CD4-positive, CD25-positive, alpha-beta regulatory T cell (primary cell): Measurements from ENCODE around the gene CRACR2B. TPM values are rescaled to one million over a fixed set of nuclear protein-coding genes. Genes with fewer than 3 reads are reported as not detected.

Source experiments
- ATAC-seq, 2 donors: fragments of 150-1000 bp; cut with Tn5 transposase; one replicate each; pipeline ENCODE4 v1.10.0; 2021; ENCODE audit warnings: low read depth in 2 of 2, moderate number of reproducible peaks in 2 of 2, moderate library complexity in 1 of 2
- DNase-seq, 3 donors: peaks; one replicate each; pipeline versions ENCODE4 v3.0.0 to v3.0.0-alpha.2; 2012 to 2022; ENCODE audit warnings: mixed read lengths in 1 of 3
- H3K27ac ChIP-seq: one replicate; pipeline ENCODE4 v1.7.0; 2013; ENCODE audit warnings: mild to moderate bottlenecking, low read length; ENCODE audit not compliant: insufficient read depth, poor library complexity, severe bottlenecking
- H3K27me3 ChIP-seq: one replicate; pipeline ENCODE4 v1.7.0; 2013; ENCODE audit warnings: low read length; ENCODE audit not compliant: control insufficient read depth, insufficient read depth
- H3K36me3 ChIP-seq: one replicate; pipeline ENCODE4 v1.7.0; 2013; ENCODE audit warnings: mild to moderate bottlenecking, low read length, moderate library complexity; ENCODE audit not compliant: control insufficient read depth, insufficient read depth
- H3K4me1 ChIP-seq: 2 replicates; pipeline ENCODE4 v1.7.0; 2013; ENCODE audit warnings: mild to moderate bottlenecking, low read length; ENCODE audit not compliant: insufficient read depth, control insufficient read depth, poor library complexity, severe bottlenecking
- H3K4me3 ChIP-seq: one replicate; pipeline ENCODE4 v1.7.0; 2013; ENCODE audit warnings: low read depth, mild to moderate bottlenecking, low read length, moderate library complexity
- H3K9me3 ChIP-seq, 2 experiments: 1 replicate in 1 of 2; 2 replicates in 1 of 2; pipeline ENCODE4 v1.7.0; 2013; ENCODE audit warnings: low read length in 2 of 2, mild to moderate bottlenecking in 1 of 2, moderate library complexity in 1 of 2; ENCODE audit not compliant: control insufficient read depth in 2 of 2
- H3K27ac Mint-ChIP-seq, 3 donors: one replicate each; pipeline ENCODE4 v1.8.0; 2020 to 2022; ENCODE audit warnings: mild to moderate bottlenecking in 3 of 3, mixed read lengths in 3 of 3, moderate library complexity in 2 of 3
- H3K27me3 Mint-ChIP-seq: one replicate; pipeline ENCODE4 v1.8.0; 2022; ENCODE audit warnings: mild to moderate bottlenecking, mixed read lengths
- H3K36me3 Mint-ChIP-seq: one replicate; pipeline ENCODE4 v1.8.0; 2020; ENCODE audit warnings: mixed read lengths
- H3K4me1 Mint-ChIP-seq, 4 donors: one replicate each; pipeline ENCODE4 v1.8.0; 2020 to 2022; ENCODE audit warnings: mixed read lengths in 4 of 4, mild to moderate bottlenecking in 1 of 4
- H3K4me3 Mint-ChIP-seq, 4 donors: one replicate each; pipeline ENCODE4 v1.8.0; 2020 to 2022; ENCODE audit warnings: mild to moderate bottlenecking in 4 of 4, mixed read lengths in 4 of 4, moderate library complexity in 3 of 4
- H3K9me3 Mint-ChIP-seq, 7 donors: one replicate each; pipeline ENCODE4 v1.8.0; 2020 to 2022; ENCODE audit warnings: mixed read lengths in 7 of 7, mild to moderate bottlenecking in 3 of 7, moderate library complexity in 2 of 7
- polyA plus RNA-seq, 4 donors: library from polyadenylated mRNA; unstranded; fragments of 300-500 nt; fragmentation: Illumina TruSeq; gene quantifications; one replicate each; pipeline ENCODE4 v1.2.3, GENCODE V29; 2021
- total RNA-seq: library from RNA; stranded (reverse); gene quantifications from one replicate; pipeline ENCODE4 v1.2.3, GENCODE V29; 2022

CRACR2B gene
- total and polyA plus RNA-seq, 5 donors from 2014 or later = 0.11 to 1.2 (median 0.21) TPM; not detected in 1

DNA sequence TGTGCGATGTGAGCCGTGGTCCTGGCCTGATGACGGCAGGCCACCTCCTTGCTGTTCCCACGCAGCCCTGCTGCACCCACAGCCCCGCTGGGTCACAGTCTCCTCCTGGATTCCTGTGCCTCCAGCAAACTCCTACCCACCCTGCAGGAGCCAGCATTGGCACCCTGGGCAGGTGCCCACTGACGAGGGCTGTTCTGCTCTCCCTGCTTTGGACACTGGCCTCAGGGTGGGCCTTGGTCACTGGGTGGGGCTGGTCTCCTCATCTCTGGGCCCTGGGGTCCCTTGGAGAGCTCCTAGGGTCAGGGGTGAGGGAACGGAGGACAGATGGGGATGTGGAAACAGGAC, 27.6 kb downstream of the CRACR2B start:
- Histone ChIP-seq H3K27ac (no peak overlapping the region), H3K36me3 (no peaks in the 10 kb centered on the region), H3K4me1 (peaks cover under 1% of the 10 kb centered on the region), H3K4me3 (no peak overlapping the region), H3K27me3 (no peaks in the 10 kb centered on the region), H3K9me3 (no peaks in the 10 kb centered on the region)
- Mint-ChIP-seq H3K27me3 (peaks cover 14% of the 10 kb centered on the region), H3K36me3 (no peaks in the 10 kb centered on the region), H3K4me3 (no peak overlapping the region), H3K27ac (no peak overlapping the region), H3K9me3 (no peaks in the 10 kb centered on the region), H3K4me1 (peaks cover 0 to 2% (median 0%) of the 10 kb centered on the region in 4 donors)
- DNase-seq (no peak), ATAC-seq (no peak)

DNA sequence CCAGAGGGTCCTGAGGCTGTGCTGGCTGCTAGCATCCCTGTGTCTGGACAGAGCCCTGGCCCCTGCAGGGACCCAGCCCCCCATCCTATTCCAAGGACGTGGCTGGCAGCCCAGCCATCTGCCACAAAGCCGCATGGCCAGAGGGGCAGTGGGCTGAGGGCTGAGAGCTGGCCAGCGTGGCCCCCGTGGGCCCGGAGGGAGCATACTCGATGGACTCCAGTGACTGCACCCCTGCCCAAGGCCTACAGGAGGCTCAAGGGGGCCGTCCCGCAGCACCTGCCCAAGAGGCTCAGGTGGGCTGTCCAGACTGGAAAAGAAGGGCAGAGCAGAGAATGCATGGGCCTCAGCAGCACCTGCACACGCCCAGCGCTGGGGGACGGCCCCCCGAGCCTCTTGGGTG, 28.1 kb downstream of the CRACR2B start:
- no peak for ATAC-seq
- DNase-seq = no peak
- H3K27ac Mint-ChIP-seq = no peak overlapping the region
- H3K4me3 Mint-ChIP-seq = no peak overlapping the region
- no peaks in the 10 kb centered on the region for H3K36me3 Mint-ChIP-seq
- H3K4me1 Mint-ChIP-seq = peaks cover 0 to 2% (median 0%) of the 10 kb centered on the region in 4 donors
- H3K27me3 Mint-ChIP-seq = peaks cover 14% of the 10 kb centered on the region
- no peak overlapping the region for H3K4me3 ChIP-seq
- no peak overlapping the region for H3K27ac ChIP-seq
- H3K9me3 ChIP-seq = no peaks in the 10 kb centered on the region
- H3K27me3 ChIP-seq = no peaks in the 10 kb centered on the region
- no peaks in the 10 kb centered on the region for H3K9me3 Mint-ChIP-seq
- H3K36me3 ChIP-seq = no peaks in the 10 kb centered on the region
- no peaks in the 10 kb centered on the region for H3K4me1 ChIP-seq

DNA sequence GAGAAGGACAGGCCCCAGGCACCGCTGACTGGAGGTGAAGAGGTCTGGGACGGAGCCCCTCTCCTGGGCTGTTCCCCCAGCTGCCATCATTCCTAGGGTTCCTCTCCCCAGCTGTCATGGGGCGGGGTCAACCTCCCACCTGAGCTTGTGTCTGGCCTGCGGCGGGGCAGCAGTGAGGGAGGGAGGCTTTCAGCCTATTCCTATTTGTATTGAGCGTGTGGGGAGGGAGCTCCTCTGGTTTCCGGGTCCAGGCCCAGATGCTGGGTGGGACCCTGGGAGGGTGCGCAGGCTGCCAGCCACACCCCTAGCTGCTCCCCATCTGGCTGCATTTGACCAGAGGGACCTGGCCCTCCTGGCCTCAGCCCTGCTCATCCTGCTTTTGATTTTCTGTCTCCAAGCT, 28.7 kb downstream of the CRACR2B start:
- no peaks in the 10 kb centered on the region for H3K4me1 ChIP-seq
- H3K27ac ChIP-seq = no peak overlapping the region
- H3K4me3 Mint-ChIP-seq = peak overlapping the region in 1 of 4 donors; percentile 43
- H3K36me3 Mint-ChIP-seq = no peaks in the 10 kb centered on the region
- no peak overlapping the region for H3K27ac Mint-ChIP-seq
- DNase-seq (no peak), ATAC-seq (no peak)
- H3K27me3 ChIP-seq = no peaks in the 10 kb centered on the region
- H3K9me3 Mint-ChIP-seq = no peaks in the 10 kb centered on the region
- H3K9me3 ChIP-seq = no peaks in the 10 kb centered on the region
- H3K27me3 Mint-ChIP-seq = peaks cover 8% of the 10 kb centered on the region
- no peaks in the 10 kb centered on the region for H3K36me3 ChIP-seq
- no peak overlapping the region for H3K4me3 ChIP-seq
- H3K4me1 Mint-ChIP-seq = peaks cover 0 to 2% (median 0%) of the 10 kb centered on the region in 4 donors

DNA sequence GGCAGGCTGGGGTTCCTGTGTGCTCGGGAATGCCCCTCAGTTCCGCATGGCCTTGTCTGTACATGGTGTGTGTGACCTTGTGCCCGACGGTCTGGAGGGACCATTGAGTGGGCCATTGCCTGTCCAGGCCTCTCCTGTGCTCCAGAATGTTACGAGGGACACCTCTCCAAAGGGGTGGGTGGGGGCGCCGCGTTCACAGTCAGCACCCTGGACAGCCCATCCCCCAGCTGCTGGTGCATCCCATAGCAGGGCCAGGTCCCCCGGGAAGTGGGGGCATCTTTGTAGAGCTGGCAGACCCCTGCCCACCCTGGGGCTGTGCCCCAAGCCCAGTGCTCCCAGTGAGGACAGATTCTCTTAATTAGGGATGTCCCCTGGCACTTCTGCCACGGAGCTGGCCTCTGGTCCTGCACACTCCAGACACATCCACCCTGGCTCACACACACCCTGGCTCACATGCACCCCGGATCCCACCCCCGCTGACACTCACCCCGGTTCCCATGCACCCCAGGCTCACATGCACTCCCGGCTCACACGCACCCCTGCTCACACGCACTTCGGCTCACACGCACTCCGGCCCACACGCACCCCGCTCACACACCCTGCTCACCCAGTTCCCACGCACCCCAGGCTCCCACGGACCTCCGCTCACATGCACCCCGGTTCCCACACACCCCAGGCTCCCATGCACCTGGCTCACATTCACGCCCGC, 30.5 kb downstream of the CRACR2B start:
- no peak overlapping the region for H3K27ac Mint-ChIP-seq
- Histone ChIP-seq H3K27me3 (no peaks in the 10 kb centered on the region), H3K9me3 (no peaks in the 10 kb centered on the region), H3K36me3 (no peaks in the 10 kb centered on the region), H3K4me3 (no peak overlapping the region), H3K4me1 (no peaks in the 10 kb centered on the region), H3K27ac (no peak overlapping the region)
- H3K36me3 Mint-ChIP-seq = no peaks in the 10 kb centered on the region
- no peak overlapping the region for H3K4me3 Mint-ChIP-seq
- DNase-seq (no peak), ATAC-seq (no peak)
- H3K4me1 Mint-ChIP-seq = no peaks in the 10 kb centered on the region
- H3K27me3 Mint-ChIP-seq = peaks cover 4% of the 10 kb centered on the region
- H3K9me3 Mint-ChIP-seq = no peaks in the 10 kb centered on the region

DNA sequence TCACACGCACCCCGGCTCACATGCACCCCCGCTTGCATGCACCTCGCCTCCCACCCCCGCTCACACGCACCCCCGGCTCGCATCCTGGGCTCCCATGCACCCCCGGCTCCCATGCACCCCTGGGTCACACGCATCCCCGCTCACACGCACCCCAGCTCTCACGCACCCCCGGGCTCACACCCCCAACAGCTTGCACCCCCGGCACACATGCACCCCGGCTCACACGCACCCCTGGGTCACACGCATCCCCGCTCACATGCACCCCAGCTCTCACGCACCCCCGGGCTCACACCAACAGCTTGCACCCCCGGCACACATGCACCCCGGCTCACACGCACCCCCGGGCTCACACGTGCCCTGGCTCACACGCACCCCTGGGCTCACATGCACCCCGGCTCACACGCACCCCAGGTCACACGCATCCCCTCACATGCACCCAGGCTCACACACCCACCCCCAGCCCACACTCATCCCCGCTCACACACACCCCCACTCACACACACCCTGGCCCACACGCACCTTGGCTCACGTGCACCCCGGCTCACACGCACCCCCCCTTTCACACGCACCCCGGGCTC, 31.1 kb downstream of the CRACR2B start:
- no peaks in the 10 kb centered on the region for H3K9me3 Mint-ChIP-seq
- ATAC-seq = no peak
- Histone ChIP-seq H3K9me3 (no peaks in the 10 kb centered on the region), H3K4me3 (no peak overlapping the region), H3K27me3 (no peaks in the 10 kb centered on the region), H3K36me3 (no peaks in the 10 kb centered on the region), H3K4me1 (no peaks in the 10 kb centered on the region), H3K27ac (no peak overlapping the region)
- no peak overlapping the region for H3K27ac Mint-ChIP-seq
- H3K27me3 Mint-ChIP-seq = peaks cover 4% of the 10 kb centered on the region
- no peak for DNase-seq
- no peaks in the 10 kb centered on the region for H3K4me1 Mint-ChIP-seq
- no peaks in the 10 kb centered on the region for H3K36me3 Mint-ChIP-seq
- H3K4me3 Mint-ChIP-seq = no peak overlapping the region

DNA sequence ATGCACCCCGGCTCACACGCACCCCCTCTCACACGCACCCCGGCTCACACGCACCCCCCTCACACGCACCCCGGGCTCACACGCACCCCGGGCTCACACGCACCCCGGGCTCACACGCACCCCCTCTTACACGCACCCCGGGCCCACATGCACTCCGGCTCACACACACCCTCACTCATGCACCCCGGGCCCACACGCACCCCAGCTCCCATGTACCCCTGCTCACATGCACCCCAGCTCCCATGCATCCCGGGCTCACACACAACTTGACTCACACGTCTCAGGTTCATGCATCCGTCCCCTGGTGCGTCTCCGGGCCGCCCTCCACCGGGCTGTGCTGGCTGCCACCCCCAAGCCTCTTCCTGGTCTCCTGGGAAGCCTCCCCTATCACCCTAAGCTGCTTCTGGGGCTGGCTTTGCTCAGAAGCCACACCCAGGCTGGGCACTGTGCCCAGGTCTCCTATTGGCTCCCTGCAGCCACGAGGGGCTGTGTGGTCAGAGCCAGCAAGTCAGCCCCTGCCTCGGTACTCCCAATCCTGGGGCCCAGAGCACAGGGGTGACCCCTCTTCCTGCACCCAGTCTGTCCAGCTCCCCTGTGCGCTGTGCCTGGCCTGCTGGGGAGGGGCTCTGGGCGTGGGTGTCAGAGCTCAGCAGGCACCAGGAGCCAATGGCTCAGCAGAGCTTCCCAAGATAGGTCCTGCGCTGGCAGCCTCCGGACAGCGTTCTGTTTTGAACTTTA, 31.8 kb downstream of the CRACR2B start:
- no peaks in the 10 kb centered on the region for H3K36me3 ChIP-seq
- no peaks in the 10 kb centered on the region for H3K9me3 ChIP-seq
- Mint-ChIP-seq H3K27me3 (peaks cover 4% of the 10 kb centered on the region), H3K9me3 (no peaks in the 10 kb centered on the region), H3K27ac (no peak overlapping the region), H3K36me3 (no peaks in the 10 kb centered on the region), H3K4me3 (no peak overlapping the region), H3K4me1 (no peaks in the 10 kb centered on the region)
- H3K4me1 ChIP-seq = no peaks in the 10 kb centered on the region
- ATAC-seq (no peak), DNase-seq (no peak)
- H3K27me3 ChIP-seq = no peaks in the 10 kb centered on the region
- no peak overlapping the region for H3K4me3 ChIP-seq
- no peak overlapping the region for H3K27ac ChIP-seq

DNA sequence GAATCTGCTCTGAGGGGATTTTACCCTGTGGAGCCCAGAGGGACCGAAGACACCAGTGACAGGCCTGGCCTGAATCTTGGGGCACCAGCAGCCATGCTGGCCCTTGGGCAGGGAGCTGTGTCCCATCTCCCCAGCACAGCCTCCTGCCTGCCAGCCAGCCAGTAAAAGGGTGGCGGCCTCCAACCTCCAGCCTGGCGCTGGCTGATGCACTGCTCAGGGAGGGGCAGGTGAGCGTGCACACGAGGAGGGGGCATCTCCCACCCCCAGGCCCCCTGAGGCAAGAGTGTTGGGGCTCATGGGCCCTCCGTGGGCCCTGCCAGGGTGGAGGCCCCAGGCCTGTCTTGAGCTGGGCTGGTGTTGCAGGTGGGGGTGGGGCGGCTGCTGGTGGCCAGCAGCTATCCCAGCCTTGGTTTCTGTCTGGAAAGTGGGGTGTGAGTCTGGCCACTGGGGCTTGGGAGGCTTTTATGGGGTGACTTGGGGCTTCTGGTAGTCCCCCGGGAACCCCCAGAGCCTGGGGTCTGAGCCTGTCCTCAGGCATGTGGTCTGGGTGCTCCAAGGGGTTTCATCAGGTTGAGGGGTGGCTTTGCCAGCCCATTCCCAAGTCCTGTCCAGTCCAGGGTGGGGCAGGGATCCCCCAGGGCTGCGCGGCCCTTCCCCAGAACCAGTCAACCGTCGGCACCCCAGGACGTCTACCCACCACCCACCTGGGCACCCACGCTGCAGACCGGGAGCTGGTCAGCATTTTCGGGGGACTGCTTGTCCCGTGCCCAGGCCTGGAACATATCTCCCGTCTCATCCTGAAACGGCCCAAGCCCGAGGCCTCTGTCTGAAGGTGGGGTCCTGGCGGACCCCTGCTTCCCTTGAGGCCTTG, 32.8 kb downstream of the CRACR2B start:
- no peaks in the 10 kb centered on the region for H3K36me3 Mint-ChIP-seq
- no peaks in the 10 kb centered on the region for H3K4me1 Mint-ChIP-seq
- ATAC-seq = no peak
- peaks cover 4% of the 10 kb centered on the region for H3K27me3 Mint-ChIP-seq
- DNase-seq = no peak
- Histone ChIP-seq H3K27ac (no peak overlapping the region), H3K9me3 (no peaks in the 10 kb centered on the region), H3K36me3 (no peaks in the 10 kb centered on the region), H3K4me1 (no peaks in the 10 kb centered on the region), H3K27me3 (no peaks in the 10 kb centered on the region), H3K4me3 (no peak overlapping the region)
- H3K27ac Mint-ChIP-seq = no peak overlapping the region
- no peaks in the 10 kb centered on the region for H3K9me3 Mint-ChIP-seq
- no peak overlapping the region for H3K4me3 Mint-ChIP-seq
